Globus pallidus (tissue), 1 donor: ENCODE results near the gene CDS2.

Experiments used
- DNase-seq: peaks from one replicate; pipeline ENCODE4 v3.0.0-alpha.2; 2015; ENCODE audit warnings: low spot score

Gene CDS2

DNA sequence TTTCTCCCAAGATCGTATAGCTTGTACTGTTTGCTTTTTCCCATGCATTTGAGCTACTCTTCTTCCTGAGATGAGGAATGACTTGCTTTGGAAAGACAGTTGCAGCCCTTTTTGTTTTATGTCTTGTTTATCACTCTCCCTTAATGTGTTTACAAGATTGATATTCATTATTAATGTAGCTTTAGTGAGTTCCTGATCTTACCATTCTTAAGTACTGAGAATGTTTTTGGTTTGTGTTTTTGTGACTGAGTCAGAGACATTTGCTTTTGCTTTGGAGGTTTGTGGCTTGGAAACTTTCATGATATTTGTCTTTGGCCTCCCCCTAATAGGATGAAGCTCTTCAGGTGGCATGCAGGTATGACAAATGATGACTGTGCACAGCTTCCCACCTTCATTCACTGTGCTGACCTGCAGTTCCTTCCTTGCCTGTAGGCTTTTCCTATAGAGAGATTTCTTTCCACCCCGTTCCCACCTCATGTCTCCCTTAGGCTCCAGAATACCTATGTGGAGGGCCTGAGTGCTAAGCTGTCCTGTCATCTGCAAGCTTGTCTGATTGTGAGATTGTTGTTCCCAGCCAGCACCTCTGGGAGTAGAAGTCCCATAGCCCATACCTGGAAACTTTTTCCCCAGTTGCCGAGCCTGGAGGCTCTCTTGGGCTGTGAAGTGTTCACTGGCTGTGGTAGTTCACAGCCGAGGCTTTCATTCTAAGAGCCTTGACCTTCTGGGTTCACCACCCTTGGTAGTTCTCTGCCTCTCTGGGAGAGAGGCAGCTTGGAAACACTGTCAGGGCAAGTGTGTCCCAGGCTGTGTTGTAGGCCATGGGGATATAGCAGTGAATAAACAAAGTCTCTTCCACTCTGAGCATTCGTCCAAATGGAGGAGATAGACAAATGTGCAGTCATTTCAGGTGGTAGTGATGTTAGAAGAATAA is 27.1 kb downstream of the CDS2 start:
- no peak for DNase-seq

GRCh38 chr20:5154543-5154925 is 27.7 kb downstream of the CDS2 start:
- no peak for DNase-seq

GRCh38 chr20:5155404-5155803 is 28.6 kb downstream of the CDS2 start:
- no peak for DNase-seq

DNA sequence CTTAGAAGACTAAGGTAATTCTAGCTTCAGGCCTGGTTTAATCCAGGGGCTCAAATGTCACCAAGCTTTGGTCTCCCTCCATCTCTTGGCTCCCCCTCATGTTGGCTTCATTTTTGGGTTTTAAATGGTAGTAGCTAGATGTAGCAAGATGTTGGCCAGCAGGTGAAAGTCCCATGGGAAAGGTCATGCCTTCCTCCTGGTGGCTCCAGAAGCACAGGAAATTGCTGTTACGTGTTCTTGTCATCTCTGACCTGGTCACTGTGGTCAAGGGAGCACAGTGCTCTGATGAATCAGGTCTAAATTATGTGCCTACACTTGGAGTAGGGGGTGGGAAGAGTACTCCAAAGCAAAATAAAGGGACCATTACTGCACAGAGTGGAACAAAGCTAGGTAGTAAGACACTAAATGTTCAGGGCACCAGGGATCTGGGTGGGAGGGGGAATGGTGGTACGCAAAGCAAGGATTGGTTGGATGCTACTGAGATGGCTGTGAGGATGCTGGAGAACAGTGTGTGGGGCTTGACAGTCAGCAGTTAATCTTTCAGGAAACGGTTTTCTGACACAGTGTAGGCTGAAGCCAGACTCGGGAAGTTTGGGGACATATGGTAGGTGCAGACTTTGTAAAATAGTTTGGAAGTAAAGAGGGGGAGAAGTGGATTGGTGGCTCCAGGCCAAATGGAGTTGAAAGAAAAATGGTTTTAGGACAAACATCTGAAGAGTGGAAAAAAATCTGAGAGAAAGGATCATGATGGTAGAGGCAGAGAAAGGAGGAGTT is 30.1 kb downstream of the CDS2 start:
- no peak for DNase-seq

GRCh38 chr20:5159928-5160327 is 33.1 kb downstream of the CDS2 start:
- DNase-seq = no peak

DNA sequence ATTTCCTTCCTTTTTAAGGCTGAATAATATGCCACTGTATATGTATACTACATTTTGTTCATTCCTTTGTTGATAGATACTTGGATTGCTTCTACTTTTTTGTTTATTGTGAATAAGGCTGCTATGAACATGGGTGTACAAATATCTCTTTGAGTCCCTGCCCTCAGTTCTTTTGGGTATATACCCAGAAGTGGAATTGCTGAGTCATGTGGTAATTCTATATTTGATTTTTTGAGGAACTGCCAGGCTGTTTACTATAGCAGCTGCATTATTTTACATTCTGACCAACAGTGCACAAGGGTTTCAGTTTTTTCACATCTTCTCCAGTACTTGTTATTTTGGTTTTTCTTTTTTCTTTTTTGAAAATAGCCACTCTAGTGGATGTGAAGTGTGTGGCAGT is 34.1 kb downstream of the CDS2 start:
- no peak for DNase-seq

DNA sequence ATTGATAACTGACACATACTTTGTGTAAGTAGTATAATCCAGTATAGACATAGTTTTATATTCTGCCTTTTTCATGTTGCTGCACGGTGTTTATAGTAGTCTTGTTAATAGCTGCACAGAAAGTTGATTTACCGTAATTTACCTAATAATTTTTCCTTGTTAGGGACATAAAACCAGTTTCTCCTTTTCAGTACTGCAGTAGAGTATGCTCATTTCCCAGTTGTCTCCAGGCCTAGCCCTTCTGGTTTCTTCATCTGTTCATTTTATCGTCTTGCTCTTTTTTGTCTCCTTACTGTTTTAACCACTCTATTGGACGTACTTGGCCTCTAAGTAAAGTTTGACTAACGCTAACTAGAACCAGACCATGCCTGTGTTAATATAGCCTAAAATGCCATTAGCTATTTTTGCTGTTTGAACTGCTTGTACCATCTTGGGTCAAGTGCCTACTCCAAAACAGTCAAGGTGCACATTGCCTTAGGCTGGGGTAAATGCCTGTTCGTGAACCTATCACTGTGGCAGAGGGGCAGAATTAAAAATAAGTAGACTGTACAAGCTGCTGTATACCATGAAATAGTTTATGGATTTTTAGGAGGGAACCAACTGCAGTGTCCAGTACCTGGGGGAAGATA is 34.8 kb downstream of the CDS2 start:
- DNase-seq = no peak

DNA sequence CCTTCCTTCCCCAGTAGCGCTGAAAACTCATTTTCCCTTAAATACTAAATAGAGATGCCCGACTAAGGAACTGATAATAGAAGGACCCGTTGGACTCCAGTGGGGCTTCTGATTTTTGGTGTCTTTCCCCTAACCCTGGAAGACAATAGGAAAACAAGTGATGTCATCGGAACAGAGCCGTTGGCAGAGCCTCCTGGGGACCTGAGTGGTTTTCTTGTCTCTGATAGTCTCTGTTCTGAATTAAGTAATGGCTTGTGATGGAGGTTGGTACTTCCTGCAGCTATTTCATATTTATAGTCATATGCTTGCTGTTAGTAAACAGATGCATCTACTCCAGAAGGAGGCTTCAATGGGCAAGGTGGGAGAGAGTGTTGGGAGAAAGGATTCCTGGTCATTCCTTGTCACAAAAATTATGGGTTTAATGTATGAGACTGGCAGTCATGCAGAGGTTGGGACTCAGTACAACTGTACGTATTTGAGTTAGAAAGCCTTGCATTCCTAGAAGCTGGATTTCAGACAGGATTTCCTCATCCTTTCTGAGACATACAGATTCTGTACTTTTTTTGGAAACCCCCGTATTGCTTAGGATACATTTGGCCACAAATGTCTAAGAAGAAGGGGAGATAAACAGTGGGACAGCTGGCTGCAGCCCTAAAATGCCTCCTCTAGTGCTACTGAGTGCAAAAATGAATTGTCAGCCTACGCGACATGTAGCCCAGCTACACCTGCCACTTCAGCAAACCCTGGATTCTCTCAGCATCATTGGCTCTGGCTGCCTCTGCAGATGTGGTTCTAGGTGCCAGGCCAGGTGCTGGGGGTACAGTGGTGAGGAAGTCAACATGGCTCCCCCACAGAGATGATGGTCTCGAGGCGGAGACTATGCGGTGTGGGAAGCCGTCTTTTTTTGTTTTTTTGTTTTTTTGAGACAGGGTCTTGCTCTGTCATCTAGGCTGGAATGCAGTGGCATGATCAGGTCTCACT is 38.1 kb downstream of the CDS2 start:
- no peak for DNase-seq

GRCh38 chr20:5168651-5169396 is 42.0 kb downstream of the CDS2 start:
- DNase-seq = no peak

- DNase-seq = no peak
Measured at GRCh38 chr20:5170341-5170740, 43.5 kb downstream of the CDS2 start.

DNA sequence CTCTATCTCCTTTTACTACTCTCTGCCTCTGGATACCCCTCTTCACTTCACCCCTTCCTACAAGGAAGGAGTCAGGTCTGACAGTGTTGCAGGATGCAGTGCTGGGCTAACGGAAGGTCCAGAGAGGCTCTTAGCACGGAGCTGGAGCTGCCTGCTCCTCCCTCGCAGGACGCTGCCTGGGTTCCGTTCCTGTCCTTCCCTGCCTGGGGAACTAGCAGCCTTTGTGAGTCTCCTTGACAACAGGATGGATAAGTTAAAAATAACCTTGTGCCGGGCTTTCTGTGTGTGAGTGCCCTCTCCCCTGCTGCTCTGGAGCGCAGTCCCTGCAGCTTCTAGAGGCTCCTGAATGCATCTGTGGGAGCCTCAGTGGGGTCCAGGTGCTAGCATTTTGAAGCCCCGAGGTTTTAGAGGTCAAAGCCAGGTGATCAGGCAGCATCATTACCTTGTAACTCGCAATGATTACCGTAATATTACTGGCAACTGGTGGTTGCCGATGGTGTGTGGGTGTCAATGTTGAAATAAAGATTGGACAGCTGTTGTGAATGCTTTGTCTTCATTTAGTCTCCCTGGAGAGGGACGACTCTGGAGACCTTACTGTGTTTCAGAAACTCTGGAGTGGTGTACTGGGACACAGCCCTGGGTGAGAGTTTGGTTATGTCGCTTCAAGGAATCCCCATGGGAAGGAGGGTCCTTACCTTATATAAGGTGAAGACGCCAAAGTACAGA is 44.4 kb downstream of the CDS2 start:
- no peak for DNase-seq

- DNase-seq = no peak
Measured at GRCh38 chr20:5171790-5172164, 45.0 kb downstream of the CDS2 start.

DNA sequence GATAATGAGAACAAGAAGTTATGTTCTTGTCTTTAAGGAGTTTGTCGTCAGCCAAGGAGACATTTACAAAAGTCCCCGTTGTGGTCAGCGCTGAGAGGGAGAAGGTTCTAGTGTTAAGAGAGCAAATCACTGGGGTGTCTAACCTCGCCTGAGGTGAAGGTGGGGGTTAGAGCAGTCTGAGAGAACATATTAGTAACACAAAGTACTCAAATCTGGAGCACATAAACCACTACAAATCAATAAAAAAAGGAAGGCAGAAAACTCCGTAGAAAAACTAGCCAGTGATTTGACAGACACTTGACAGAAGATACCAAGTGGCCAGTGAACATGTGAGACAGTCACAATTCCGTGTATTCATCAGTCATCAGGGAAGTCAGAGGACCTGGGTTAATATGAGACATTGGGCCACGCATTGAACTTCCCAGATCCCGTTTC is 45.4 kb downstream of the CDS2 start:
- no peak for DNase-seq

DNA sequence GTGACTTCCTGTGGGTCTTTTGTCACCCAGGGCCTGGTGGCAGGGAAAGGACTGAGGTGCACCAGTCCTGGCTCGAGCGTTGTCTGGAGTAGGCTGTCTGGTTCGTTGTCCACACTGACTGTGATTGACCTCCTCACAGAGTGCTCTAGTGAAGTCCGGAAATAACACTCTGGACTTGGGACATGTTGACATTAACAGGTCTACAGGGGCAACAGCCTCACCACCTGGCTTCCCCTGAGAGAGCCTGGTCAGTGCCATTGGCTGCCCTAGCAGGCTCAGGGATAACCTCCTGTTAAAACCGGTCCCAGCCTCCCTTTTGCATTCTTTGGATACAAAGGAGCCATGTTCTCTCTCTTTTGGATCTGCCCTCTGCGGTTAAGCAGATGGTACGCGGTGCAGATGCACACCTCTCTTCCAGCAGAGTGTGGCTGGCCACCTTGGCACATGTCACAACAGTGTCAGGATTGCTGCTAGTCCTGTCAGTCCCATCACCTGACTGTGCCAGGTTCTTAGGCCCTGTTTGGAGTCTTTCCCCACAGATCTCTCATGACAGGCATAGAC is 46.2 kb downstream of the CDS2 start:
- DNase-seq = no peak

DNA sequence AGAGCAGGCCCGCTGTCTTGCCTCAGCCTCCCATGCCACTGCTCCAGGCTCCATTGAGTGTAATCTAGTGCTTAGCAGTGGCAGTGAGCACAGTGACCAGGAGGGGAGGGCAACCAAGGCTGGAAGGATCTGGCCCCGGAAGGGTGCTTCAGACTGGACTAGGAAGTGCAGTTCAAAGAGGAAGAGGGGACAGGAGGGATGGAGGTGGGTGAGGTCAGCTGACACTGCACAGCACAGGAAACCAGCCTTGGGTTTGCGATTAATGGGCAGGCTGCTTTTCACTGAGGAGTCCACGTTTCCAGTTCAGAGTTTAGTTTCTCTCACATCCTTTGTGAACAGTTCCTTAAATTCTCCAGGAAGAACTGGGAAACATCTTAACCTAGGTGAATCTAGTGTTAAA is 46.9 kb downstream of the CDS2 start:
- DNase-seq = no peak

GRCh38 chr20:5177071-5177470 is 50.3 kb downstream of the CDS2 start:
- no peak for DNase-seq

DNA sequence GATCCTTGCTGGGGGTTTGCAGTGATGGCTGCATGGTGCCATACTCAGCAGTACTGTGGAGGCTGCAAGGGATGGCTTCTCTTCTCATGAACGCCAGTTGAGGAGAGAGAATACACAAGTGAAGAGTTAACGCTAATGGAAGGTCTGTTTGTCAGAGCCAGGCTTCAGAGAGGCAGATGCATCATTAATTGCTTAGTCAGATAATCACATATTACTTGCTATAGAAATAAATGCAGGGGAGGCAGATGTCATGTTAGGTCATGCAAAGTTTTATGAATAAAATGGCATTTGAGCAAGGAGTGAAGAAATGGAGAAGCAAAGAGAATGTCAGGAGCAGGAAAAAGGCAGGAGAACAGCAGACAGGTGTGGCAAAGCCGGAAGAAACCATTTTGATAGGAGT is 51.2 kb downstream of the CDS2 start:
- no peak for DNase-seq

GRCh38 chr20:5180421-5180820 is 53.6 kb downstream of the CDS2 start:
- no peak for DNase-seq

DNA sequence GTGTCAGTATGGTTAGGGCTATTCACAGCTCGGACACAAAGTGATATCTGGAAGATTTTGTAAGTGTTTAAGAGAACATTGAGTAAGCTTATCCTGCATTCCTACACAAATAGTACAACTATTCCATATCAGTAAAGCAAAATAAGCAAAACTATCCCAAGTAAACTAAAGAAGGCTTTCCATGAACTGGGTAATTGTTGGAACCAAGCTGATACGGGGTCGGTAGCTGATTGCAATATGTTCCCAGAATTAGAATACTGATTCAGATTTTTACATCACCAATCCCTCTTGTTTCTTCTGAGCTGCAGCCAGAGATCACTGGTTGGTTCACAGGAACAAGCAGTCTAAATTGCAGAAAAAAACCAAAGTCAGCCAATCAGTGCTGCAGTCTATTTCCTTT is 54.1 kb downstream of the CDS2 start:
- DNase-seq = no peak

- no peak for DNase-seq
Measured at GRCh38 chr20:5181492-5181891, 54.7 kb downstream of the CDS2 start.
